Heart left ventricle (tissue), 16 donors: ENCODE results near the gene ABCC3. TPM values are rescaled to one million over a fixed set of nuclear protein-coding genes. Genes with fewer than 3 reads are reported as not detected.
A peak's percentile ranks its signal among the peaks of the same experiment; 100 is the strongest.

ENCODE experiments used
- ATAC-seq, 4 donors: fragments of 200-7000 bp; cut with Tn5 transposase; one replicate each; pipeline ENCODE4 v1.9.1; 2020 to 2022; ENCODE audit warnings: moderate library complexity in 4 of 4, mild to moderate bottlenecking in 3 of 4, moderate number of reproducible peaks in 1 of 4
- DNase-seq, 5 donors: peaks; one replicate each; pipeline ENCODE4 v3.0.0-alpha.2; 2020
- H3K27ac ChIP-seq, 12 donors: fragments of 200-600 bp; sonication (generic) in 4 of 12; one replicate each; pipeline versions ENCODE4 v1.5.0 to v1.8.0; 2016 to 2022; ENCODE audit warnings: mild to moderate bottlenecking in 2 of 12
- H3K27me3 ChIP-seq, 9 donors: fragments of 200-600 bp; sonication (generic) in 2 of 9; one replicate each; pipeline versions ENCODE4 v1.5.1 to v1.8.0; 2016 to 2022; ENCODE audit warnings: mild to moderate bottlenecking in 3 of 9
- H3K36me3 ChIP-seq, 9 donors: fragments of 200-600 bp; sonication (generic) in 2 of 9; one replicate each; pipeline versions ENCODE4 v1.5.0 to v1.8.0; 2018 to 2022; ENCODE audit warnings: mild to moderate bottlenecking in 2 of 9
- H3K4me1 ChIP-seq, 12 donors: fragments of 200-600 bp; sonication (generic) in 4 of 12; one replicate each; pipeline versions ENCODE4 v1.5.0 to v1.8.0; 2016 to 2022; ENCODE audit warnings: mild to moderate bottlenecking in 3 of 12
- H3K4me3 ChIP-seq, 12 donors: fragments of 200-600 bp; sonication (generic) in 4 of 12; one replicate each; pipeline versions ENCODE4 v1.5.0 to v1.8.0; 2017 to 2022; ENCODE audit warnings: mild to moderate bottlenecking in 9 of 12, moderate library complexity in 4 of 12
- H3K9me3 ChIP-seq, 12 donors: fragments of 200-600 bp; sonication (generic) in 4 of 12; one replicate each; pipeline versions ENCODE4 v1.5.0 to v1.8.0; 2016 to 2022; ENCODE audit warnings: mild to moderate bottlenecking in 1 of 12
- CTCF ChIP-seq, 12 donors: fragments of 200-600 bp; sonication (generic) in 4 of 12; IDR thresholded peaks; one replicate each; pipeline versions ENCODE4 v1.5.0 to v1.8.0; 2018 to 2022; ENCODE audit warnings: antibody characterized with exemption in 12 of 12, mild to moderate bottlenecking in 5 of 12
- POLR2A ChIP-seq, 2 donors: fragments of 450-650 bp; IDR thresholded peaks; one replicate each; pipeline ENCODE4 v1.6.1; 2017; ENCODE audit warnings: antibody characterized with exemption in 2 of 2, mild to moderate bottlenecking in 2 of 2, moderate library complexity in 2 of 2
- WGBS, 4 donors: extraction: QIAGEN DNeasy Blood & Tissue Kit in 2 of 4; methylation state at CpG; one replicate each; pipeline versions ENCODE4 v1.1.5 to v1.1.7; 2013 to 2018; 5-methylcytosine and 5-hydroxymethylcytosine counted together
- intact Hi-C, 10 donors: fragments of 100-400 bp; cut with DNase I; formaldehyde crosslinking; loops; one replicate each; pipeline versions ENCODE4 v1.11.1 to v1.14.2; 2022
- polyA plus RNA-seq, 2 donors: library from polyadenylated mRNA; stranded (reverse); fragments of 200-250 nt; gene quantifications; one replicate each; pipeline ENCODE4 v1.2.3, GENCODE V29; 2013
- total RNA-seq, 9 donors: library from RNA; depleted of rRNA in 2 of 9; stranded (reverse); fragments of >200 nt in 2 of 9; fragmentation: NEBNext Ultra II Directional in 3 of 9; extraction: Animal tissue kit (Norgen Biotek cat#: 25700) in 3 of 9; gene quantifications; one replicate each; pipeline versions ENCODE4 v1.1.0 to v1.2.4, GENCODE V29; 2016 to 2023
- donor health status: ischemic (EF 13 %, LVEDD 7.1; RV severe dilation, severe dysfunction).
- donor health status: healthy with polysubstance abuse.
- donor health status: DM: no; HTN: yes; CAD: no.
- donor health status: DM: no; HTN: no; CAD: no.
- donor health status: ischemic (EF 25% LVEDD 6.9; RV normal size, moderate dysfunction).
- donor health status: ischemic (EF 25% LVEDD 5.7; RV mildly dilated, moderate dysfunction).
- donor health status: healthy.
- donor health status: DM: yes; HTN: yes; CAD: no.
- donor health status: ischemic (EF 35%, LVEDD 5.7; RV mildly dilated, moderate dysfunction).
- donor health status: nonischemic (EF 11% LVEDD 7.7; RV severe dilation, severe dysfunction).
- donor health status: DM: yes; HTN: yes; CAD: no.
- donor health status: PGD.
- donor health status: ischemic (EF 29% LVEDD 5.4; RV normal size, mild dysfunction).
- donor health status: nonischemic (EF 23%, LVEDD 6.1; RV moderate dilation, normal function).

ABCC3 gene
- total and polyA plus RNA-seq, 11 donors: 0.20 to 21.6 (median 1.3) TPM; not detected in 1

- H3K4me1 ChIP-seq: peaks cover 0 to 34% (median 15%) of the 10 kb centered on the region in 12 donors
- intact Hi-C loops: loop anchor here in 2 of 10 donors (10.0 kb wide), 2 partner anchors 63 to 207 kb away; no protein-coding TSS in a partner anchor
- no peak overlapping the region for H3K4me3 ChIP-seq
- H3K27ac ChIP-seq: peak overlapping the region in 1 of 12 donors; percentile 57
- WGBS, 4 donors: 59 to 86% (median 68%) methylated on average over 4 to 6 of the region's 6 CpGs
- H3K9me3 ChIP-seq: no peaks in the 10 kb centered on the region
- DNase-seq (no peak), ATAC-seq (no peak)
- no peaks in the 10 kb centered on the region for H3K27me3 ChIP-seq
- TF ChIP-seq CTCF (IDR thresholded peaks at IDR 0.05) (no peak), POLR2A (IDR thresholded peaks at IDR 0.05) (no peak)
- H3K36me3 ChIP-seq: peaks cover 0 to 52% (median 47%) of the 10 kb centered on the region in 9 donors
Observed at GRCh38 chr17:50691550-50692447, 57.1 kb downstream of the ABCC3 start.

GRCh38 chr17:50692448-50693035 lies 57.9 kb downstream of the ABCC3 start:
- no peak for TF ChIP-seq CTCF (IDR thresholded peaks at IDR 0.05)
- no peak for TF ChIP-seq POLR2A (IDR thresholded peaks at IDR 0.05)

GRCh38 chr17:50693036-50693682 lies 58.5 kb downstream of the ABCC3 start:
- Histone ChIP-seq H3K27me3 (no peaks in the 10 kb centered on the region), H3K4me3 (no peak overlapping the region), H3K9me3 (no peaks in the 10 kb centered on the region), H3K4me1 (peaks cover 0 to 37% (median 16%) of the 10 kb centered on the region in 12 donors), H3K36me3 (peaks cover 0 to 66% (median 61%) of the 10 kb centered on the region in 9 donors), H3K27ac (peak overlapping the region in 1 of 12 donors; percentile 57)
- WGBS, 4 donors: 93 to 96% (median 94%) methylated on average over 5 of the region's 5 CpGs
- no peak for ATAC-seq
- no peak for TF ChIP-seq CTCF (IDR thresholded peaks at IDR 0.05)
- DNase-seq: no peak
- intact Hi-C loops: loop anchor here in 2 of 10 donors (10.0 kb wide), 2 partner anchors 62 to 208 kb away; no protein-coding TSS in a partner anchor

More at GRCh38 chr17:50692448-50693035, 57.9 kb downstream of the ABCC3 start:
- intact Hi-C loops: loop anchor here in 2 of 10 donors (10.0 kb wide), 2 partner anchors 62 to 208 kb away; no protein-coding TSS in a partner anchor
- no peak overlapping the region for H3K4me3 ChIP-seq
- H3K27me3 ChIP-seq: no peaks in the 10 kb centered on the region
- no peak for DNase-seq
- 85 to 90% (median 86%) methylated on average over 6 of the region's 6 CpGs for WGBS, 4 donors
- no peak for ATAC-seq
- peaks cover 0 to 36% (median 15%) of the 10 kb centered on the region in 12 donors for H3K4me1 ChIP-seq
- peaks cover 0 to 59% (median 54%) of the 10 kb centered on the region in 9 donors for H3K36me3 ChIP-seq
- H3K9me3 ChIP-seq: no peaks in the 10 kb centered on the region
- peak overlapping the region in 1 of 12 donors; percentile 57 for H3K27ac ChIP-seq
